PC-3 (cell line): Measurements from ENCODE around the gene BRWD1.

Experiments
- EZH2 ChIP-seq: fragments of 300-600 bp; sonication (generic); IDR thresholded peaks from one replicate; pipeline ENCODE4 v1.6.1; 2017; ENCODE audit warnings: antibody characterized with exemption, mild to moderate bottlenecking, low read length; ENCODE audit not compliant: unreplicated experiment
- TF ChIP-seq, protein P1 (sequence below): fragments of 300-600 bp; sonication (generic); conservative IDR thresholded peaks from 2 replicates; pipeline ENCODE4 v1.5.1; 2017; ENCODE audit warnings: antibody characterized with exemption, low read depth, mild to moderate bottlenecking, low read length

GRCh38 chr21:39350094-39351005 is 36.9 kb upstream of the BRWD1 start:
- TF ChIP-seq, protein P1, sequence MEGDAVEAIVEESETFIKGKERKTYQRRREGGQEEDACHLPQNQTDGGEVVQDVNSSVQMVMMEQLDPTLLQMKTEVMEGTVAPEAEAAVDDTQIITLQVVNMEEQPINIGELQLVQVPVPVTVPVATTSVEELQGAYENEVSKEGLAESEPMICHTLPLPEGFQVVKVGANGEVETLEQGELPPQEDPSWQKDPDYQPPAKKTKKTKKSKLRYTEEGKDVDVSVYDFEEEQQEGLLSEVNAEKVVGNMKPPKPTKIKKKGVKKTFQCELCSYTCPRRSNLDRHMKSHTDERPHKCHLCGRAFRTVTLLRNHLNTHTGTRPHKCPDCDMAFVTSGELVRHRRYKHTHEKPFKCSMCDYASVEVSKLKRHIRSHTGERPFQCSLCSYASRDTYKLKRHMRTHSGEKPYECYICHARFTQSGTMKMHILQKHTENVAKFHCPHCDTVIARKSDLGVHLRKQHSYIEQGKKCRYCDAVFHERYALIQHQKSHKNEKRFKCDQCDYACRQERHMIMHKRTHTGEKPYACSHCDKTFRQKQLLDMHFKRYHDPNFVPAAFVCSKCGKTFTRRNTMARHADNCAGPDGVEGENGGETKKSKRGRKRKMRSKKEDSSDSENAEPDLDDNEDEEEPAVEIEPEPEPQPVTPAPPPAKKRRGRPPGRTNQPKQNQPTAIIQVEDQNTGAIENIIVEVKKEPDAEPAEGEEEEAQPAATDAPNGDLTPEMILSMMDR, result no peak
- no peak for TF ChIP-seq EZH2
